Measurements from ENCODE around the gene STAB1.
A peak's percentile ranks its signal among the peaks of the same experiment; 100 is the strongest.
"Not testable (repeated sequence)": the region's sequence is repeated elsewhere in the genome, so short reads cannot be mapped to it uniquely, and the experiment has no call there.

Gene STAB1

GRCh38 chr3:52525680-52526561 lies 30.8 kb downstream of the STAB1 start:
- DNase-seq: no peak

- DNase-seq: not testable (repeated sequence)
Measured at GRCh38 chr3:52526671-52527038, 31.5 kb downstream of the STAB1 start.

GRCh38 chr3:52527039-52527731 lies 32.0 kb downstream of the STAB1 start:
- no peak for DNase-seq

- no peak for DNase-seq
Measured at GRCh38 chr3:52527732-52528585, 32.8 kb downstream of the STAB1 start.

GRCh38 chr3:52528586-52529375 lies 33.6 kb downstream of the STAB1 start:
- no peak for DNase-seq

- DNase-seq: no peak
Measured at GRCh38 chr3:52529376-52530333, 34.5 kb downstream of the STAB1 start.

- no peak for DNase-seq
Measured at GRCh38 chr3:52530918-52531826, 36.0 kb downstream of the STAB1 start.

- DNase-seq: no peak
Measured at GRCh38 chr3:52531860-52532516, 36.9 kb downstream of the STAB1 start.

- DNase-seq: no peak
Measured at GRCh38 chr3:52532517-52532837, 37.3 kb downstream of the STAB1 start.

GRCh38 chr3:52532838-52533622 lies 37.9 kb downstream of the STAB1 start:
- no peak for DNase-seq

GRCh38 chr3:52533623-52534280 lies 38.6 kb downstream of the STAB1 start, which contains the start of gene NT5DC2:
Gene NT5DC2 (minus strand): TSS chr3:52533857. CDS start chr3:52533737, 120 bp downstream.
- DNase-seq: peak; percentile 58

GRCh38 chr3:52534281-52535183 lies 39.4 kb downstream of the STAB1 start:
- no peak for DNase-seq

GRCh38 chr3:52535411-52536111 lies 40.4 kb downstream of the STAB1 start:
- no peak for DNase-seq

- no peak for DNase-seq
Measured at GRCh38 chr3:52536112-52536368, 40.9 kb downstream of the STAB1 start.

GRCh38 chr3:52536369-52537164 lies 41.4 kb downstream of the STAB1 start, which contains the start of gene UQCC5:
Gene UQCC5 (plus strand): TSS chr3:52536605. CDS start chr3:52536756, 151 bp downstream.
- peak; percentile 89 for DNase-seq

- DNase-seq: no peak
Measured at GRCh38 chr3:52537165-52537620, 42.1 kb downstream of the STAB1 start.

Measured in NCI-H2107 (cell line).